Liver (tissue), 3 donors: ENCODE measurements around the gene MRAS.

Experiments used
- CTCF ChIP-seq: fragments of 150-350 bp; IDR thresholded peaks from 2 replicates; pipeline ENCODE4 v1.5.1; 2017; ENCODE audit warnings: improper control_type of control experiment, low read depth, low read length; ENCODE audit not compliant: missing input control
- RAD21 ChIP-seq, 2 donors: IDR thresholded peaks; 2 replicates each; pipeline ENCODE4 v1.6.1; 2016; ENCODE audit warnings: antibody characterized with exemption in 2 of 2, mild to moderate bottlenecking in 2 of 2
- donor health status: healthy.
- donor health status: healthy.

- TF ChIP-seq CTCF = no peak
- no peak for TF ChIP-seq RAD21 (IDR thresholded peaks at IDR 0.05)
These were observed 40.8 kb downstream of the MRAS start for GRCh38 chr3:138389144-138389601.
